Brain microvascular endothelial cell (primary cell): ENCODE data around the gene CBX5.
A peak's percentile ranks its signal among the peaks of the same experiment; 100 is the strongest.

Experiments
- DNase-seq: peaks from one replicate; pipeline ENCODE4 v3.0.0-alpha.2; 2020
- H3K27ac ChIP-seq: fragments of 250-450 bp; sonication (Bioruptor Pico); 2 replicates; pipeline ENCODE4 v1.5.1; 2020; ENCODE audit warnings: mild to moderate bottlenecking, moderate library complexity
- H3K27me3 ChIP-seq: fragments of 250-450 bp; sonication (Bioruptor Pico); replicated peaks from 2 replicates; pipeline ENCODE4 v1.5.1; 2020; ENCODE audit warnings: mild to moderate bottlenecking
- H3K36me3 ChIP-seq: fragments of 250-450 bp; sonication (Bioruptor Pico); replicated peaks from 2 replicates; pipeline ENCODE4 v1.5.1; 2020; ENCODE audit warnings: mild to moderate bottlenecking
- H3K4me3 ChIP-seq: 2 replicates; pipeline ENCODE4 v1.5.1; 2011; ENCODE audit warnings: low read depth, mild to moderate bottlenecking, control low read depth, low read length, moderate library complexity
- in situ Hi-C: cut with HindIII; loops from 2 replicates; pipeline ENCODE4 v1.10.0; 2017; ENCODE audit warnings: low sequenced_read_pairs, low pct_ligation_motif_present
- TF ChIP-seq, protein P1 (sequence below): IDR thresholded peaks from 2 replicates; pipeline ENCODE4 v1.5.1; 2011; ENCODE audit warnings: low read depth, mild to moderate bottlenecking, moderate library complexity, low read length, control low read depth, inconsistent platforms; ENCODE audit errors: missing control alignments

Gene CBX5

GRCh38 chr12:54210400-54210790 is 69.5 kb downstream of the CBX5 start:
- TF ChIP-seq, protein P1, sequence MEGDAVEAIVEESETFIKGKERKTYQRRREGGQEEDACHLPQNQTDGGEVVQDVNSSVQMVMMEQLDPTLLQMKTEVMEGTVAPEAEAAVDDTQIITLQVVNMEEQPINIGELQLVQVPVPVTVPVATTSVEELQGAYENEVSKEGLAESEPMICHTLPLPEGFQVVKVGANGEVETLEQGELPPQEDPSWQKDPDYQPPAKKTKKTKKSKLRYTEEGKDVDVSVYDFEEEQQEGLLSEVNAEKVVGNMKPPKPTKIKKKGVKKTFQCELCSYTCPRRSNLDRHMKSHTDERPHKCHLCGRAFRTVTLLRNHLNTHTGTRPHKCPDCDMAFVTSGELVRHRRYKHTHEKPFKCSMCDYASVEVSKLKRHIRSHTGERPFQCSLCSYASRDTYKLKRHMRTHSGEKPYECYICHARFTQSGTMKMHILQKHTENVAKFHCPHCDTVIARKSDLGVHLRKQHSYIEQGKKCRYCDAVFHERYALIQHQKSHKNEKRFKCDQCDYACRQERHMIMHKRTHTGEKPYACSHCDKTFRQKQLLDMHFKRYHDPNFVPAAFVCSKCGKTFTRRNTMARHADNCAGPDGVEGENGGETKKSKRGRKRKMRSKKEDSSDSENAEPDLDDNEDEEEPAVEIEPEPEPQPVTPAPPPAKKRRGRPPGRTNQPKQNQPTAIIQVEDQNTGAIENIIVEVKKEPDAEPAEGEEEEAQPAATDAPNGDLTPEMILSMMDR = no peak
- H3K36me3 ChIP-seq = no peaks in the 10 kb centered on the region
- in situ Hi-C loops = loop anchor here (25.0 kb wide), 1 partner anchor 198 kb away; the partner anchor contains the start of genes HOXC8 and HOXC9

DNA sequence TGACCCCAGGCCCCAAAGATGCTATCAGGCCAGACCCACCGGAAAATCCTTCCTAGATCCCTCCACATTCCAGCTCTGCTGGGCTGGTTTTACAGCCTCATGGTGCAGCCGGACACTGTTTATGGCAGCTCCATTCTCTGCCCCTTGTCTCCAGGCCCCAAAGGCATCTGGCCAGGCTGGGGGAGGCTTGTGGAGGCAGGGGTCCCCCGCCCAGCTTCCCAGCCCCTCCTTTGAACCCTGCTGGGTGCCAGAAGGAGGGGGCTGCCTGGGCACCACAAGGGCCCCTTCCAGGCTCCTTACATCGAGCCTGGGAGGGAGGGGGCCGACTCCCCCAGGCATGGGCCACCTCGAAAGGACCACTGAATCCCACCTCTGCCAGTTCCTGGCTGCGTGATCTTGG is 71.3 kb downstream of the CBX5 start:
- H3K36me3 ChIP-seq = no peaks in the 10 kb centered on the region
- H3K4me3 ChIP-seq = no peak overlapping the region
- H3K27ac ChIP-seq = no peak overlapping the region
- DNase-seq = no peak
- in situ Hi-C loops = loop anchor here (25.0 kb wide), 1 partner anchor 196 kb away; the partner anchor contains the start of genes HOXC8 and HOXC9
- H3K27me3 ChIP-seq = peaks cover 25% of the 10 kb centered on the region
- TF ChIP-seq, protein P1 = no peak

More at GRCh38 chr12:54210400-54210790, 69.5 kb downstream of the CBX5 start:
- no peak overlapping the region for H3K27ac ChIP-seq
- no peak for DNase-seq
- H3K4me3 ChIP-seq = no peak overlapping the region
- H3K27me3 ChIP-seq = peaks cover 15% of the 10 kb centered on the region

DNA sequence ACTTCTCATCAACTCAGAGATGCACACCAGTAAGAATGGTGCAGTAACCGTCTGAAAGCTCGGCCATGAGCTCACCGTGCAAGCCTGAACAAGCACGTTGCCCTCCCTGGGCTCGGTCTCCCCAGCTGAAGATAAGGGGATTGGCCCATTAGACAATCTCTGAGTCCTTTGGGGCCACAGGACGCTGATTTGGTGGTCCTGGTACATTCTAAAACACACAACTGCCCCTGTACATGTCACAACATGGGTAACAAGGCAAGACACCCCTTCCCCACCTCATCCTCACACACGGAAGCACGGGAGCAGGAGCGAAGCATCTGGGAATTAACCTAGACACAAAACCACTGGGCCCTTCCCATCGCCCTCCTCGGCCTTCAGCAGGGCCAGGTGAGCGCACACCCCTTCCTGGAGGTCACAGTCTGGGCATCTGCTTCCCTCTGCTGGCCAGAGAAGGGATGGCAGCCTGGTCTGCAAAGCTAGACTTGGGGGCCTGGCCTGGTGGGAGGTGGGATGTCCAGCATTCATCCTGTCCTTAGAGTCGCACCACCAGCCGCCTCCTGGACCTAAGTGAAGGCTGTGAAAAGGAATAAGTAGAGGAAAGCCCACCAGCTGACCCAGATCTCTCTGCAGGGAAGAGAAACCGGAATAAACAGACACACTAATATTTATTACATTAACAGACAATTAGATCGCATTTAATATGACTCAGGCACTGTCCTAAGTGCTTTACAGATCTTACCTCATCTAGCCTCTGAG is 72.2 kb downstream of the CBX5 start:
- no peak overlapping the region for H3K4me3 ChIP-seq
- in situ Hi-C loops = loop anchor here (25.0 kb wide), 1 partner anchor 195 kb away; the partner anchor contains the start of genes HOXC8 and HOXC9
- DNase-seq = peak; percentile 43
- H3K27ac ChIP-seq = no peak overlapping the region
- peaks cover 25% of the 10 kb centered on the region for H3K27me3 ChIP-seq
- H3K36me3 ChIP-seq = no peaks in the 10 kb centered on the region
- TF ChIP-seq, protein P1 = peak; percentile 97

DNA sequence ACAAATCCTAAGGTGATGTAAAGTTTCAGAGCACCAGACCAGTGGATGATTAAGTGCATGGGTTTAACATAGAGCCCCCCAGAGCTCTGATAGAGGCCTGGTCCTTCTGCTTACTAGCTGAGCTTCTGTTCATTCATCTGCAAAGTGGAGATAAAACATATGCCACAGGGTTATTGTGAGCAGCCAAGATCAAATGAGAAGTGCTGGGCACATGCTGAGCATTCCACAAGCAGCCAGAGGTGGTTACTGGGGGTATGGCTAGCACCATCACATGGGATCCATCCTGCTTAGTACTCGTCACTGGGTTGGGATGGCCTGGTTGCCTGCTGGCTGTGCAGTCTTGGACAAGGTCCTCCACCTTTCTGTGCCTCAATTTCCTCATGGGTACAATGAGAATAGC is 73.1 kb downstream of the CBX5 start:
- Histone ChIP-seq H3K4me3 (no peak overlapping the region), H3K27ac (no peak overlapping the region), H3K36me3 (no peaks in the 10 kb centered on the region), H3K27me3 (peaks cover 25% of the 10 kb centered on the region)
- TF ChIP-seq, protein P1 = no peak
- in situ Hi-C loops = loop anchor here (25.0 kb wide), 1 partner anchor 194 kb away; the partner anchor contains the start of genes HOXC8 and HOXC9
- DNase-seq = no peak

DNA sequence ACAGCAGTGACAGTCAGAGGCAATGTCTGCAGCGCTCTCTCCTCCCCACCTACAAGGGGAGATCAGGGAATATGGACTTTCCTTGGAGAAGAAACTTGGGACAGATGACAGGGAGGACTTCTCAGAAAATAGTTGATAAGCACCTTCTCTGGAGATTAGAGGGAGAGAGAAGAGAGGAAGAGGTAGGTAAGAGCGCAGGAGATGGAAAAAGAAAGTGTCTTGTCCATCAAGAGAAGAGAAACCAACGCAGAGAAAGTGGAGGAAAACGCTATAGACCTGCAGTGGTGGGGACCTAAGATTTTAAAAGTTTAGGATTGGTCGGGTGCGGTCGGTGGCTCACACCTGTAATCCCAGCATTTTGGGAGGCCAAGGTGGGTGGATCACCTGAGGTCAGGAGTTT is 75.6 kb downstream of the CBX5 start:
- H3K36me3 ChIP-seq = no peaks in the 10 kb centered on the region
- no peak overlapping the region for H3K27ac ChIP-seq
- TF ChIP-seq, protein P1 = no peak
- DNase-seq = no peak
- in situ Hi-C loops = loop anchor here (25.0 kb wide), 1 partner anchor 192 kb away; the partner anchor contains the start of genes HOXC8 and HOXC9
- no peak overlapping the region for H3K4me3 ChIP-seq
- peaks cover 25% of the 10 kb centered on the region for H3K27me3 ChIP-seq
